ENCODE measurements around the gene POLR2A.

- TF ChIP-seq, protein P1, sequence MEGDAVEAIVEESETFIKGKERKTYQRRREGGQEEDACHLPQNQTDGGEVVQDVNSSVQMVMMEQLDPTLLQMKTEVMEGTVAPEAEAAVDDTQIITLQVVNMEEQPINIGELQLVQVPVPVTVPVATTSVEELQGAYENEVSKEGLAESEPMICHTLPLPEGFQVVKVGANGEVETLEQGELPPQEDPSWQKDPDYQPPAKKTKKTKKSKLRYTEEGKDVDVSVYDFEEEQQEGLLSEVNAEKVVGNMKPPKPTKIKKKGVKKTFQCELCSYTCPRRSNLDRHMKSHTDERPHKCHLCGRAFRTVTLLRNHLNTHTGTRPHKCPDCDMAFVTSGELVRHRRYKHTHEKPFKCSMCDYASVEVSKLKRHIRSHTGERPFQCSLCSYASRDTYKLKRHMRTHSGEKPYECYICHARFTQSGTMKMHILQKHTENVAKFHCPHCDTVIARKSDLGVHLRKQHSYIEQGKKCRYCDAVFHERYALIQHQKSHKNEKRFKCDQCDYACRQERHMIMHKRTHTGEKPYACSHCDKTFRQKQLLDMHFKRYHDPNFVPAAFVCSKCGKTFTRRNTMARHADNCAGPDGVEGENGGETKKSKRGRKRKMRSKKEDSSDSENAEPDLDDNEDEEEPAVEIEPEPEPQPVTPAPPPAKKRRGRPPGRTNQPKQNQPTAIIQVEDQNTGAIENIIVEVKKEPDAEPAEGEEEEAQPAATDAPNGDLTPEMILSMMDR (IDR thresholded peaks at IDR 0.05), result no peak
- TF ChIP-seq POLR2A (IDR thresholded peaks at IDR 0.05) (no peak), EP300 (IDR thresholded peaks at IDR 0.05) (no peak)
Measured at GRCh38 chr17:7538050-7538449, 53.9 kb downstream of the POLR2A start.
